ENCODE data around the gene MAPKAP1. TPM values are rescaled to one million over a fixed set of nuclear protein-coding genes. Genes with fewer than 3 reads are reported as not detected.

MAPKAP1 gene
- total and polyA plus RNA-seq, 2 donors: 61.4 to 97.6 TPM

DNA sequence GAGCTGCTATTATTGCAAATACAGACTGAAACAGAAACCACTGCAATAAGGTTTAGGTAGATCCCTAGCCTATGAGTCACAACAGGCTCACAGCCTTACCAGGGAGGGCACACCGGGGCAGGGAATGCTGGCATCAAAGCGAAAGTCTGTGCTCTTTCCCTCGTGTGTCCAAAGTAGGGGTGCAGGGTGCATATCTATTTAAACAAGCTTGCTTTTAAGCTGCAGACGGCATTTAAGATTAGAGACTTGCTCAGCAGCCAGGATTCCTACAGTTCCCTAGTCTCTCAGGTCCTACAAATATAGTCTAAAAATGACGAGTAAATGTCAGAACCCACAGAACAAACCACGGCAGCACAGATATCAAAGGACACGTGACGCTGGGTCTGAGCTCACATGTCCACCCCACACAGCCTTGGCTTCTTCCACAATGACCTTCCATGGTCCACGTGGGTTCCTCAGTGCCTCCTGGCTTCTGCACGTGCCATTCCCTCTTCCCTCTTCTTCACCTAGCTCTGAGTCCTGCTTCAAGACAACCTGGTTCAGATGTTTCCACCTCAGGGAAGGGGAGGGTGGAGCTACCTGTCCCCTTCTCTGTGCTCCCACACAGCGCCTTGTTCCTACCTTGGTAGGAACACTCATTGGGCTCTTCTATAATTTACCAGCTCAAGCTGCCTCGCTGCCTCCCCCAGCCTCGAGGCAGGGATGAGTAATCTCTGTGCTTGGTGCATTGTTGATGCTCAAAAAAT is 193.2 kb downstream of the MAPKAP1 start:
- Histone ChIP-seq H3K27ac (ENCODE audit: low read depth) (no peak overlapping the region), H3K4me1 (ENCODE audit: insufficient read depth) (peaks cover 1% of the 10 kb centered on the region), H3K36me3 (ENCODE audit: insufficient read depth) (no peaks in the 10 kb centered on the region), H3K4me3 (ENCODE audit: low read depth, low read length) (peak overlapping the region; percentile 6)
- WGBS: 44% methylated on average over 13 of the region's 13 CpGs
- no peak for DNase-seq (ENCODE audit: extremely low spot score)

DNA sequence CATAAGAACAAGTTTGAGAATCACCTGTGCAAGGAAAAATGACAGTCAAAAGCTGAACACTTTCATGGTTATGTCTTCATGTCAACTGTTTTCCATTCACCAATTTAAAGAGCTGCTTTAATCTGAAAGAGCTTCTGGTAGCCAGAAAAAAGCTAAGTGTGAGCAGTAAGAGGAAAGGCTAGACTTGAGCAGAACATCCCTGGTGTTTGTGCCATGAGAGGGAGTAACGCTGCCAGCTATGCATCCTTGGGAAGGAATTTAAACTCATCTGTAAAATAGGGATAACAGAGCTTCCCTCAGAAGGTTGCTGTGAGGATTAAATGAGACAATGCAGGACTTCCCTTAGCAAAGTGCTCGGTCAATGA is 193.7 kb downstream of the MAPKAP1 start:
- DNase-seq (ENCODE audit: extremely low spot score): no peak
- 28% methylated on average over 2 of the region's 2 CpGs for WGBS
- Histone ChIP-seq H3K36me3 (ENCODE audit: insufficient read depth) (no peaks in the 10 kb centered on the region), H3K27ac (ENCODE audit: low read depth) (peak overlapping the region; percentile 12), H3K4me3 (ENCODE audit: low read depth, low read length) (peak overlapping the region; percentile 6), H3K4me1 (ENCODE audit: insufficient read depth) (peaks cover 1% of the 10 kb centered on the region)

DNA sequence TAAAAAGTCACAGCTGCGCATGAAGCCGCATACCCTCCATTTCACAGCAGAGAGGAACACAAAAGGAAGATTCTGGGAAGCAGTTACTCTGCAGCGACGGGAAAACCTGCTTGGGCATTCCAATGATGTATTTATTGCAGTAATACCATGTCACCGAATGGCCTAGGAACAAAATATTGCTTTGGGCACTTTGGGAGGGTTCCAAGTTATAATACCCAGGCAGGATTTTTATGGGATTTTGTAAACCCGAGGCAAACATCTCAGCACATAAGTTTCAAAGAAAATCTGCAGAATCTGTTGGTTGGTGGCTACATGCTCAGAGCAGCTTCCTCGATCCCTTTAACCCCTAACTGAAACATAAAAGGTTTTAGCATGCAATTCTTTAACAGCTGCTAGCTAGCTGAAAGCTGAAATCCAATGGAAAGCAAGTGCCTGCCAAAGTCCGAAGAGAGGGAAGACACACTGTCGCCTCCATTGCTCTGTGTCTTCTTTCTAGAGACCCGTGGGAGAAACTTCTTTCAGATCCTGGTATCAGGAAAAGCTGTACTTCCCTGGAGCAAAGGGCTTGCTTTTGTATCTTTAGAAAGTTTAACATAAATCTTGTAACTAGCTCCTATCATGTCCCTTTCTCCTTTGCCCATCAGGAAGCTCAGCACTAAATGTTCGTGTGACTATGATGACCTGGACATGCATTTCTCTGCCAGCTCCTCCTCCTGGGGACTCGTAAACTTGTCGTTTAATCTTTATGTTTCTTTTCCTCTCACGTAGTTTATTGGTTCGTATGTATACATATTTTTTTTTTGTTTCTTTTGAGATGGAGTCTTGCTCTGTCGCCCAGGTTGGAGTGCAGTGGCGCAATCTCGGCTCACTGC is 195.0 kb downstream of the MAPKAP1 start:
- Histone ChIP-seq H3K4me1 (ENCODE audit: insufficient read depth) (peaks cover 1% of the 10 kb centered on the region), H3K4me3 (ENCODE audit: low read depth, low read length) (no peak overlapping the region), H3K27ac (ENCODE audit: low read depth) (no peak overlapping the region), H3K36me3 (ENCODE audit: insufficient read depth) (no peaks in the 10 kb centered on the region)
- DNase-seq (ENCODE audit: extremely low spot score): peak; percentile 36
- WGBS: 25% methylated on average over 18 of the region's 18 CpGs

DNA sequence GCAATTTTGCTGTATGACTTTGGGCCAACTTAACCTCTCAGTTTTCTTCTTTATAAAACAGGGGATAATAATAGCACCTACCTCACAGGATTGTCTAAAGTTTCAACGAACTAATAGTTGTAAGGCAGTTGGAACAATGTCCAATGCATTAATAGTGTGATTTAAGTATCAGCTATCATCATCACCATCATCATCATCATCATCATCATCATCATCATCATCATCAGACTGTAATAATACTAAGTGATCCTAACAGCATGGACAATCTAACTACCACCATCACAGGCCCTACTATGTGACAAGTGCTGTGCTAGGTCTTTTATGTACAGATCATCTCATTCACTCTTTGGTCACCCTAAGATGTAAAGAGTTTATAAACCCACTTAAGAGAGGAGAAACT is 196.0 kb downstream of the MAPKAP1 start:
- H3K27ac ChIP-seq (ENCODE audit: low read depth): no peak overlapping the region
- 59% methylated on average over 1 of the region's 1 CpG for WGBS

DNA sequence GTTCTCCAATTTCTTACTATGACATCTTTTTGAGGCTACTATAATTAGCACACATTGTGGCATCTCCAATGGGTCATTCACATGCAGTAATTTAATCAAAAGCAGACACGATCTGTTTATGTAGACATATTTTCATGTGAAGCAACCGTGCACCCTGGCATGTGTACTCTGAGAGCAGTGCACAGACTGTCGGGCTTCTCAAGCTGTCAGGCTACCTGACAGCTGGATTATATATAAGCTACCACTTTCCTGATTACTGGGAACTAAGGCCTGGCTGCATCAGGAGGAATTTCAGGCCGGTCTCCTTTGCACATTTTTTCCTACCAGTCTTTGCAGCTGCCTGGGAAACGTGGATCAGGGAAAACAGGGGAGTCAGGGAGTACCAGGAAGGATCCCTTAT is 197.5 kb downstream of the MAPKAP1 start:
- Histone ChIP-seq H3K36me3 (ENCODE audit: insufficient read depth) (no peaks in the 10 kb centered on the region), H3K27ac (ENCODE audit: low read depth) (no peak overlapping the region), H3K4me1 (ENCODE audit: insufficient read depth) (peaks cover 1% of the 10 kb centered on the region), H3K4me3 (ENCODE audit: low read depth, low read length) (no peak overlapping the region)
- WGBS: 32% methylated on average over 5 of the region's 5 CpGs
- DNase-seq (ENCODE audit: extremely low spot score): no peak

More for the DNA sequence above, 196.0 kb downstream of the MAPKAP1 start:
- no peaks in the 10 kb centered on the region for H3K36me3 ChIP-seq (ENCODE audit: insufficient read depth)
- no peak for DNase-seq (ENCODE audit: extremely low spot score)
- peaks cover 1% of the 10 kb centered on the region for H3K4me1 ChIP-seq (ENCODE audit: insufficient read depth)
- H3K4me3 ChIP-seq (ENCODE audit: low read depth, low read length): no peak overlapping the region

DNA sequence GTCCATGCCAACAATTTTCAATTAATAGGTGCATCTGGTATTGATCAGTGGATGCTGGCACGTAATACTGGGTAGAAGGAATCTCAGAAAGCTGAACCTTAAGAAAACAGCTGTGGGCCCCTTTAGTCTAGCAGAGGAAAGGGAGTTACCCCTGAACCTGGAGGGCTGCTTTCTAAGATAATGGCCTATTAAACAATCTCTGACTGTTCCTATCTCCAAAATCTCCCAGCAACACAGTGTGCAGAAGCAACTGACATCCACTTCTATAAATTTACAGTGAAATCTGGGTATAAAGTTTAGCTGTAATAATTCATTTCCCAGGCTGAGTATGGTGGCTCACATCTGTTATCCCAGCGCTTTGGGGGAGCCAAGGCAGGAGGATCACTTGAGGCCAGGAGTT is 198.8 kb downstream of the MAPKAP1 start:
- no peak for DNase-seq (ENCODE audit: extremely low spot score)
- WGBS: 95% methylated on average over 2 of the region's 2 CpGs
- Histone ChIP-seq H3K27ac (ENCODE audit: low read depth) (no peak overlapping the region), H3K4me3 (ENCODE audit: low read depth, low read length) (no peak overlapping the region), H3K4me1 (ENCODE audit: insufficient read depth) (peaks cover 1% of the 10 kb centered on the region), H3K36me3 (ENCODE audit: insufficient read depth) (no peaks in the 10 kb centered on the region)

DNA sequence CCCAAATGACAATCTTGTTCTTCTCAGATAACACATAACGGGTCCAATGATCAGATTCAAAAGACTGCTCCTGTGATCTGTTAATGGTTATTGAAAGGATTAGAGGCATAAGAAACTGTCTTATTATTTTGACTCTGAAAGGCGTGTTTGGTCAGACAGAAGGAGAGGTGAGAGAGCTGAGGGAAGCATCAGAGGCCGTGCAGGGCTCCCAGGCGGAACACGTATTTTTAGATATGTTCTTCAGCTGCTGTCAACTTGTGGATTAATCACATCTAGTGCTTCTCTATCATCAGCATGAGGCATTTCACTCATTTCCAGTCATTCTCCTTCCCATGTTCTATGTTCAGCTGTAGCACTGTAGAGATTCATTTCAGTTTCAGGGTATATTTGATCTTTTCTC is 199.8 kb downstream of the MAPKAP1 start:
- no peak overlapping the region for H3K4me3 ChIP-seq (ENCODE audit: low read depth, low read length)
- DNase-seq (ENCODE audit: extremely low spot score): no peak
- H3K4me1 ChIP-seq (ENCODE audit: insufficient read depth): peaks cover 1% of the 10 kb centered on the region
- no peaks in the 10 kb centered on the region for H3K36me3 ChIP-seq (ENCODE audit: insufficient read depth)
- WGBS: 82% methylated on average over 5 of the region's 5 CpGs
- H3K27ac ChIP-seq (ENCODE audit: low read depth): no peak overlapping the region

DNA sequence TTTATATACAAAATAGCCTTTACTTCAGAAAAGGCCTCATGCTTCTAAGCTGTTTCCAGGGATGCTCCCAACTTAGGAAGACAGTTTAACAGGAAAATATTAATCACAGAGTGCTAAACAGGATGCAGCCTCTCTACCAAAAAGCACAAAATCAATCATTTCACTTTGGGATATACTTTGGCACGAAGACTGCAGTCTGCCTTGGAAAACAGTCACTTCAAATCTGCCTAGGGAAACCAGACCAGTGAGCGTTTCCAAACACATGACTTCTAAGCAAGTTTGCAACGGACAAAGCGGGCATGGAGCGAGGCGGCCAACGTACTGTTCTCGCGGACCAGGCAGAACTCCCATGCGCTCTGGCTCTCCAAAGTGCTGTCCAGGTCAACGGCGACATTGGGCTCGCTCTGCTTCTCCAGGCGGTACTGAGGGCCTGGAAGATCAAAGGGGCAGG is 201.0 kb downstream of the MAPKAP1 start:
- H3K27ac ChIP-seq (ENCODE audit: low read depth): no peak overlapping the region
- DNase-seq (ENCODE audit: extremely low spot score): peak; percentile 25

DNA sequence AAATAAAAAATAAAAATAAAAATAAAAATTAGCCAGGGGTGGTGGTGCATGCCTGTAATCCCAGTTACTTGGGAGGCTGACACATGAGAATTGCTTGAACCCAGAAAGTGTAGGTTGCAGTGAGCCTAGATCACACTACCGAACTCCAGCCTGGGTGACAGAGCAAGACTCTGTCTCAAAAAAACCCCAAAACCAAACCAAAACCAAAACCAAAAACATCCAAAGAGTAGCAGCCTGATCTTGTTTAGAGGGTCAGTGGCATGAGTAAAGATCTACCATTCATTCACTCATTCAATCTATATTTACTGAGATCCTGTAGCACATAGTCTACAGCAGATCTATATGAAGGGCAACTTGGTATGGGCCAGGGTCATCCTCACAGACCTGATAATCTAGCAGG is 202.4 kb downstream of the MAPKAP1 start:
- H3K36me3 ChIP-seq (ENCODE audit: insufficient read depth): no peaks in the 10 kb centered on the region
- no peak overlapping the region for H3K4me3 ChIP-seq (ENCODE audit: low read depth, low read length)
- no peak overlapping the region for H3K27ac ChIP-seq (ENCODE audit: low read depth)
- no peaks in the 10 kb centered on the region for H3K4me1 ChIP-seq (ENCODE audit: insufficient read depth)
- DNase-seq (ENCODE audit: extremely low spot score): no peak
- 96% methylated on average over 1 of the region's 1 CpG for WGBS

More for the DNA sequence above, 201.0 kb downstream of the MAPKAP1 start:
- 49% methylated on average over 14 of the region's 14 CpGs for WGBS
- Histone ChIP-seq H3K36me3 (ENCODE audit: insufficient read depth) (no peaks in the 10 kb centered on the region), H3K4me3 (ENCODE audit: low read depth, low read length) (no peak overlapping the region), H3K4me1 (ENCODE audit: insufficient read depth) (peaks cover 1% of the 10 kb centered on the region)

DNA sequence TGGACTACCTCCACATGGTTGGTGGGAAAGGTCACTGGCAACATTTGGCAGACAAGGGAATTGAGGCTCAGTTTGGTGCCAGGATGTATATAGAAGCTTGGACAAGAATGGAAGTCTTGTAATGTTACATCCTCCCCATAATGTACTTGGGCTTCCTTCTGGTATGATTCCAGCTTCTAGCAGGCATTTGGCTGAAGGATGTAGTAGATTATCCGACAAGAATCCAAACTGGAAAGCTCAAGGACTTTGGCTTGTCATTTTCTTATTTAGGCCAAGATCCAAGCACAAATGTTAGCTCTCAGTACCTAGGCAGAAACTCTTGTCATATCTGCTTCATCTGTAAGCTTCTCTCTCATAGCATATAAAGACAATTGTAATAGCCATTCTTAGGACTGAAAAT is 209.1 kb downstream of the MAPKAP1 start:
- H3K4me3 ChIP-seq (ENCODE audit: low read depth, low read length): no peak overlapping the region
- no peak overlapping the region for H3K27ac ChIP-seq (ENCODE audit: low read depth)
- 33% methylated on average over 1 of the region's 1 CpG for WGBS
- H3K4me1 ChIP-seq (ENCODE audit: insufficient read depth): no peaks in the 10 kb centered on the region
- H3K36me3 ChIP-seq (ENCODE audit: insufficient read depth): peaks cover 1% of the 10 kb centered on the region
- DNase-seq (ENCODE audit: extremely low spot score): no peak

DNA sequence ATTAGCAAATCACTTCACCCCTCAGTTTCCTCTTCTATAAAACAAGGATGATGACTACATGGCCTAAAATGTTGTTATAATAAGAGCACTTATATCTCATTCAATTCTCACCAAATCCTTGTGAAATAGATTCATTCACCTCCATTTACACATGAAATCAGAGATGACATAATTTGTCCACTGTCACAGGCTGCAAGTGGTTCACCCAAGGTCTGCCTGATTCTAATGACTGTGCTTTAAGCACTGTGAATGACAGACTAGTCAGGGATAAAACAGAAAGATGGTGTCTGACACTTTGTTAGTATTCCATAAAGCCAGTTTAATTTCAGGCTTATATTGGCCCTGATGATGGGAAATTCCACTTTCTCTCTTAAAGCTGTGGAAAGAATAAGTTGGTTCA is 209.5 kb downstream of the MAPKAP1 start:
- no peak overlapping the region for H3K27ac ChIP-seq (ENCODE audit: low read depth)

DNA sequence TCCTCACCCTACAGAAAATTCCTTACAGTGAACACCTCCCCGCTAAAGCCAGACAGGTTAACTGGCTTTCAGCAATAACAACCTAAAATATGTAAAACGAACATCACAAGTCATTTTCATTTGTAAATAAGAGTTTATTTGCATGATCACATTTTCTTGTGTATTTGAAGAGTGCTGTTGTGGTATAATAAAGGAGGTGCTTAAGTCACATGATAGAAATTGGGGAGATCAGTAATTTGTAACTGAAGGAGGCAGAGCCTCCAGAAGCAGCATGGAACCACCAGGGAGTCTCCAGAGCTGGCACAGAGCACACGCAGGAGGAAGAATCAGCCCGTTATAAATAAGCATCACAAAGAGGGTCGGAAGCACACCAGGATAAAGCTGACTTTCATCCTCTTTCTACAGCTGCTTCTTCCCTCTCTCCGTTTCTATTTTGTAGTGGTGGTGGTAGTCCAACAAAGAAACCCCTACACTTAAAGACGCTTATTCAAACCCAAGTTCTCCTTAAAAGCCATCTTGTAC is 210.6 kb downstream of the MAPKAP1 start:
- no peak overlapping the region for H3K27ac ChIP-seq (ENCODE audit: low read depth)
- H3K4me3 ChIP-seq (ENCODE audit: low read depth, low read length): no peak overlapping the region
- no peak for DNase-seq (ENCODE audit: extremely low spot score)
- H3K4me1 ChIP-seq (ENCODE audit: insufficient read depth): no peaks in the 10 kb centered on the region
- H3K36me3 ChIP-seq (ENCODE audit: insufficient read depth): peaks cover 1% of the 10 kb centered on the region
- 93% methylated on average over 7 of the region's 7 CpGs for WGBS

More for the DNA sequence above, 209.5 kb downstream of the MAPKAP1 start:
- DNase-seq (ENCODE audit: extremely low spot score): no peak
- Histone ChIP-seq H3K4me1 (ENCODE audit: insufficient read depth) (no peaks in the 10 kb centered on the region), H3K36me3 (ENCODE audit: insufficient read depth) (peaks cover 1% of the 10 kb centered on the region), H3K4me3 (ENCODE audit: low read depth, low read length) (no peak overlapping the region)

DNA sequence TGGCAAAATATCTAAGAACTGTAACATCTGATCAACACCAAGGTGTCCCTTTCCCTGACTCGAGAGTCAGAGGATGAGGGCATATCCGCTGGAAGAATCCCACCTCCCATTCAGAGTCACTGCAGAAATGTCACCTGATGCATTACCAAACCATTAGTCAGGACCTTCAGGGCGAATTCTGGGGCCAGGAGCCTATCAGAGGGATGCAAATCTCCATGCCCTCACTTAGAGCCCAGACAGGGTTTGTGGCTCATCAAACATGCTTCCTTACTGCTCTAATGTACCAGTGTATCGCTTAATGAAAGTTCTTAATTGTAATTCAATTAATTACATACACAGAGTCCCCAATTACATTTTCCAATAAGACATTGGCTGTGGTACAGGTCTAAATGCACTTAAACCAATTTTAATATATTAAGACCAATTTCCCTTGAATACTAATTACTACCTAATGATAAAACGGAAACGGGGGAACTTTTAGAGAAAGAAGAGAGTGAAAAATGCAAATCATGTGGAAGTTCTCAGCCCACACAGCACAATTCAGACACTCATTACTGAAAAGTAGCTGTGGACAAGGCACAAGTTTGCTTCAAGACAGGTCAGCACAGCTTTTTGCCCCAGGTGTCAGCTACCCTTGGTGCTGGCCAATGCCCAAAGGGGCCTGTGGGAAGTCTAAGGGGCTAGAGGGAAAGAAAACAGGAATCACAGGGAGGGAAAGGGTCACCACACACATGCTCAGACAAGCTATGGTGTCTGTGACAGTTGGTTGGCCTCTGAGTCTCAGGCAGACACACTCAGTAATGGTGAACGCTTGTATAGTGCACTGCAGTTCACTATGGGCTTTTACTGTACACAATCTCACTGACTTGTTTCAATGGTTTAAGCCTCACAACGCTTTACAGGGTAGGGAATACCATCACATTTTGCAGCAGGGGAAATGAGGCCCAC is 211.6 kb downstream of the MAPKAP1 start:
- no peaks in the 10 kb centered on the region for H3K4me1 ChIP-seq (ENCODE audit: insufficient read depth)
- no peak overlapping the region for H3K27ac ChIP-seq (ENCODE audit: low read depth)
- H3K4me3 ChIP-seq (ENCODE audit: low read depth, low read length): no peak overlapping the region
- peaks cover 1% of the 10 kb centered on the region for H3K36me3 ChIP-seq (ENCODE audit: insufficient read depth)
- WGBS: 92% methylated on average over 8 of the region's 8 CpGs
- no peak for DNase-seq (ENCODE audit: extremely low spot score)
